Colonic mucosa (tissue), 4 donors: Measurements from ENCODE around the gene MC1R. TPM values are rescaled to one million over a fixed set of nuclear protein-coding genes. Genes with fewer than 3 reads are reported as not detected.

Experiments used
- DNase-seq: peaks from one replicate; pipeline ENCODE4 v3.0.0-alpha.2; 2020
- H3K27ac ChIP-seq: fragments of 200-600 bp; one replicate; pipeline ENCODE4 v1.8.0; 2021
- H3K27me3 ChIP-seq: fragments of 200-600 bp; one replicate; pipeline ENCODE4 v1.8.0; 2021
- H3K36me3 ChIP-seq: fragments of 200-600 bp; one replicate; pipeline ENCODE4 v1.8.0; 2021
- H3K4me1 ChIP-seq: fragments of 200-600 bp; one replicate; pipeline ENCODE4 v1.8.0; 2021; ENCODE audit warnings: mild to moderate bottlenecking
- H3K4me3 ChIP-seq: fragments of 200-600 bp; one replicate; pipeline ENCODE4 v1.8.0; 2021
- H3K9ac ChIP-seq, 2 donors: one replicate each; pipeline ENCODE4 v1.7.0; 2013; ENCODE audit warnings: control low read depth in 2 of 2, low read depth in 2 of 2, low read length in 2 of 2
- H3K9me3 ChIP-seq: fragments of 200-600 bp; one replicate; pipeline ENCODE4 v1.8.0; 2021
- CTCF ChIP-seq: fragments of 200-600 bp; IDR thresholded peaks from one replicate; pipeline ENCODE4 v1.8.0; 2022; ENCODE audit warnings: antibody characterized with exemption, mild to moderate bottlenecking
- intact Hi-C: fragments of 100-400 bp; cut with DNase I; formaldehyde crosslinking; loops from one replicate; pipeline ENCODE4 v1.14.1; 2022
- total RNA-seq, 2 donors: library from RNA; stranded (reverse); fragmentation: NEBNext Ultra II Directional in 1 of 2; extraction: Animal tissue kit (Norgen Biotek cat#: 25700) in 1 of 2; gene quantifications; one replicate each; pipeline ENCODE4 v1.2.1, GENCODE V29; 2021
- donor health status: healthy.
- donor health status: DM: no; HTN: no; CAD: no.
- donor health status: DM: no; HTN: no; CAD: no.

MC1R gene
- total RNA-seq, 2 donors from 2014 or later: 1.6 to 3.4 TPM

- no peak for TF ChIP-seq CTCF
- no peak for DNase-seq
- intact Hi-C loops: no loop called here
- H3K4me3 ChIP-seq: no peak overlapping the region
- H3K36me3 ChIP-seq: peaks cover 14% of the 10 kb centered on the region
- no peaks in the 10 kb centered on the region for H3K27me3 ChIP-seq
- no peaks in the 10 kb centered on the region for H3K4me1 ChIP-seq
- no peaks in the 10 kb centered on the region for H3K9me3 ChIP-seq
- no peak overlapping the region for H3K9ac ChIP-seq
- no peak overlapping the region for H3K27ac ChIP-seq
Measured at GRCh38 chr16:89904606-89905510, 13.8 kb upstream of the MC1R start.

- Histone ChIP-seq H3K4me1 (no peaks in the 10 kb centered on the region), H3K27ac (no peak overlapping the region), H3K9me3 (no peaks in the 10 kb centered on the region), H3K9ac (no peak overlapping the region), H3K36me3 (peaks cover 13% of the 10 kb centered on the region), H3K4me3 (no peak overlapping the region), H3K27me3 (no peaks in the 10 kb centered on the region)
- no peak for TF ChIP-seq CTCF
- DNase-seq: no peak
- intact Hi-C loops: no loop called here
Measured at GRCh38 chr16:89905511-89906139, 13.0 kb upstream of the MC1R start.

- H3K4me1 ChIP-seq: no peaks in the 10 kb centered on the region
- no peak for DNase-seq
- peaks cover 8% of the 10 kb centered on the region for H3K36me3 ChIP-seq
- H3K27ac ChIP-seq: no peak overlapping the region
- H3K9me3 ChIP-seq: no peaks in the 10 kb centered on the region
- TF ChIP-seq CTCF: no peak
- no peak overlapping the region for H3K9ac ChIP-seq
- H3K27me3 ChIP-seq: no peaks in the 10 kb centered on the region
- H3K4me3 ChIP-seq: no peak overlapping the region
- intact Hi-C loops: no loop called here
Measured at GRCh38 chr16:89906140-89907025, 12.3 kb upstream of the MC1R start.

GRCh38 chr16:89907055-89907814 lies 11.4 kb upstream of the MC1R start:
- no peaks in the 10 kb centered on the region for H3K27me3 ChIP-seq
- no peak for DNase-seq
- no peaks in the 10 kb centered on the region for H3K4me1 ChIP-seq
- no peak for TF ChIP-seq CTCF
- no peak overlapping the region for H3K9ac ChIP-seq
- no peak overlapping the region for H3K27ac ChIP-seq
- intact Hi-C loops: no loop called here
- no peak overlapping the region for H3K4me3 ChIP-seq
- H3K9me3 ChIP-seq: no peaks in the 10 kb centered on the region
- H3K36me3 ChIP-seq: peaks cover 8% of the 10 kb centered on the region

GRCh38 chr16:89908236-89908635 lies 10.4 kb upstream of the MC1R start:
- Histone ChIP-seq H3K4me1 (no peaks in the 10 kb centered on the region), H3K9me3 (no peaks in the 10 kb centered on the region), H3K27ac (no peak overlapping the region), H3K27me3 (no peaks in the 10 kb centered on the region), H3K36me3 (peaks cover 8% of the 10 kb centered on the region), H3K9ac (no peak overlapping the region), H3K4me3 (no peak overlapping the region)
- no peak for TF ChIP-seq CTCF
- no peak for DNase-seq
- intact Hi-C loops: no loop called here
